ENCODE results near the gene RTRAF.

DNA sequence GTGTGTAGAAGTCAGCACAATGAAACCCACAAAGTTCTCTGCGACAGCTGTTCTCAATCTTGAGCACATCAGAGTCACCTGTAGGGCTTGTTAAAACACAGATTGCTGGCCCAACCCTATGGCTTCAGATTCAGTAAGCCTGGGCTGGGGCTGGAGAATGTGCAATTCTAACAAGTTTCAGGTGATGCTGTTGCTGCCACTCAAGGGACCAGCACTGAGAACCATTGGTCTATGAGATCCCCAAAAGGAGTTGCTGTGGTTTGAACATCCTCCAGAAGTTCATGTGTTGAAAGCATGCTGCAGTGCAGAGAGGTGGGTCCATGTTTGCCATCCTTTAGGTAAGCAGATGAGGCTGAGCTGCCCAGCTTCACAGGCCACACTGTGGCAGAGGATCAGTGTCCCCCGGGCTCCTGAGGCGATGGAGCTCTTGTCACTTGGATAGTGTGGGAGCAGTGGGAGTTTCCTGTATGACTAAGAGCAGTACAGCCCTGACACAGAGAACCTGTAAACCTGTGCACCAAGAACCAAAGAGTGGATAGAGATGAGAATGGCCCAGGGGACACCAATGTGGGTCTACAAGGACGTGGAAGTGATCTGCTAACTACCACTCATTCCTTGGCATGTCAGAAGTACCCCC, 8.0 kb upstream of the RTRAF start:
- TF ChIP-seq POLR2A (IDR thresholded peaks at IDR 0.05; ENCODE audit: extremely low read depth, insufficient read length), result no peak
- TF ChIP-seq, protein P1, sequence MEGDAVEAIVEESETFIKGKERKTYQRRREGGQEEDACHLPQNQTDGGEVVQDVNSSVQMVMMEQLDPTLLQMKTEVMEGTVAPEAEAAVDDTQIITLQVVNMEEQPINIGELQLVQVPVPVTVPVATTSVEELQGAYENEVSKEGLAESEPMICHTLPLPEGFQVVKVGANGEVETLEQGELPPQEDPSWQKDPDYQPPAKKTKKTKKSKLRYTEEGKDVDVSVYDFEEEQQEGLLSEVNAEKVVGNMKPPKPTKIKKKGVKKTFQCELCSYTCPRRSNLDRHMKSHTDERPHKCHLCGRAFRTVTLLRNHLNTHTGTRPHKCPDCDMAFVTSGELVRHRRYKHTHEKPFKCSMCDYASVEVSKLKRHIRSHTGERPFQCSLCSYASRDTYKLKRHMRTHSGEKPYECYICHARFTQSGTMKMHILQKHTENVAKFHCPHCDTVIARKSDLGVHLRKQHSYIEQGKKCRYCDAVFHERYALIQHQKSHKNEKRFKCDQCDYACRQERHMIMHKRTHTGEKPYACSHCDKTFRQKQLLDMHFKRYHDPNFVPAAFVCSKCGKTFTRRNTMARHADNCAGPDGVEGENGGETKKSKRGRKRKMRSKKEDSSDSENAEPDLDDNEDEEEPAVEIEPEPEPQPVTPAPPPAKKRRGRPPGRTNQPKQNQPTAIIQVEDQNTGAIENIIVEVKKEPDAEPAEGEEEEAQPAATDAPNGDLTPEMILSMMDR (IDR thresholded peaks at IDR 0.05; ENCODE audit: low read depth, low read length), result no peak
- TF ChIP-seq, protein P2, sequence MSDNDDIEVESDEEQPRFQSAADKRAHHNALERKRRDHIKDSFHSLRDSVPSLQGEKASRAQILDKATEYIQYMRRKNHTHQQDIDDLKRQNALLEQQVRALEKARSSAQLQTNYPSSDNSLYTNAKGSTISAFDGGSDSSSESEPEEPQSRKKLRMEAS (IDR thresholded peaks at IDR 0.05; ENCODE audit: low read depth, low read length), result no peak
